GM12875 (cell line): ENCODE results near the gene PRKCI.
A peak's percentile ranks its signal among the peaks of the same experiment; 100 is the strongest.

Experiments
- H3K4me3 ChIP-seq: one replicate; pipeline ENCODE4 v1.5.1; 2011; ENCODE audit warnings: low read depth, low read length, control low read depth
- CTCF ChIP-seq: IDR thresholded peaks from 2 replicates; pipeline ENCODE4 v1.5.1; 2011; ENCODE audit warnings: low read depth, mild to moderate bottlenecking, control low read depth, inconsistent platforms, low read length, moderate library complexity, borderline replicate concordance; ENCODE audit not compliant: insufficient read depth

Gene PRKCI

GRCh38 chr3:170207717-170208116 lies 14.5 kb upstream of the PRKCI start:
- TF ChIP-seq CTCF = no peak
- H3K4me3 ChIP-seq = no peak overlapping the region

GRCh38 chr3:170211668-170212067 lies 10.6 kb upstream of the PRKCI start:
- TF ChIP-seq CTCF = no peak
- no peak overlapping the region for H3K4me3 ChIP-seq

GRCh38 chr3:170219850-170220249 lies 2.4 kb upstream of the PRKCI start:
- TF ChIP-seq CTCF = no peak
- no peak overlapping the region for H3K4me3 ChIP-seq

GRCh38 chr3:170220871-170221270 lies 1.4 kb upstream of the PRKCI start:
- TF ChIP-seq CTCF = no peak

GRCh38 chr3:170222647-170223541 lies 670 bp downstream of the PRKCI start:
- 0 out of 2 replicates have a peak, but pooled peaks have one; percentile 7 for TF ChIP-seq CTCF
- H3K4me3 ChIP-seq = peak overlapping the region; percentile 74

More at GRCh38 chr3:170220871-170221270, 1.4 kb upstream of the PRKCI start:
- no peak overlapping the region for H3K4me3 ChIP-seq

GRCh38 chr3:170225166-170225565 lies 2.9 kb downstream of the PRKCI start:
- no peak for TF ChIP-seq CTCF
- H3K4me3 ChIP-seq = no peak overlapping the region

- no peak for TF ChIP-seq CTCF
- H3K4me3 ChIP-seq = no peak overlapping the region
Observed at GRCh38 chr3:170226426-170226960, 4.3 kb downstream of the PRKCI start.
